Neural progenitor cell (in vitro differentiated cells): ENCODE results near the gene ACAA1.

ENCODE experiments used
- EZH2 ChIP-seq: fragments of 200-600 bp; sonication (generic); IDR thresholded peaks from 2 replicates; pipeline ENCODE4 v1.6.1; 2017; ENCODE audit warnings: antibody characterized with exemption, mild to moderate bottlenecking, moderate library complexity
- TF ChIP-seq, protein P1 (sequence below): fragments of 200-600 bp; sonication (generic); IDR thresholded peaks from 2 replicates; pipeline ENCODE4 v1.5.1; 2017; ENCODE audit warnings: antibody characterized with exemption, mild to moderate bottlenecking

DNA sequence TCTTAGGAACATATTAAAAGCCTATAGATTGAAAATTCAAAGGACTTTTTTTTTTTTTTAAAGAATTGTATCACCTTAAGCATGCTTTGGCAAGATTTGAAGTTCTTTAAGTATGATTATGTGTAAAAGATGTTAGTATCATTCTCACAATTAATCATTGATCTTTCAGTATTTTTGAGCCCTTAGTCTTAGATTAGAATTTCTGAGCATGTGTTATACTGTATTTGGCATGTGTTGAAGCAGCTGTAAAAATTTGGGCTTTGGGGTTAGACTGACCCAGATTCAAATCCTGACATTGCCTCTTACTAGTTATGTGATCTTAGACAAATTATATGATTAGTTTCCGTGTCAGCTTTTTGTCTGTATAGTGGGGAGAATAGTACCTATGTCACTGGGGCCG, 34.7 kb upstream of the ACAA1 start:
- TF ChIP-seq EZH2 = no peak
- TF ChIP-seq, protein P1, sequence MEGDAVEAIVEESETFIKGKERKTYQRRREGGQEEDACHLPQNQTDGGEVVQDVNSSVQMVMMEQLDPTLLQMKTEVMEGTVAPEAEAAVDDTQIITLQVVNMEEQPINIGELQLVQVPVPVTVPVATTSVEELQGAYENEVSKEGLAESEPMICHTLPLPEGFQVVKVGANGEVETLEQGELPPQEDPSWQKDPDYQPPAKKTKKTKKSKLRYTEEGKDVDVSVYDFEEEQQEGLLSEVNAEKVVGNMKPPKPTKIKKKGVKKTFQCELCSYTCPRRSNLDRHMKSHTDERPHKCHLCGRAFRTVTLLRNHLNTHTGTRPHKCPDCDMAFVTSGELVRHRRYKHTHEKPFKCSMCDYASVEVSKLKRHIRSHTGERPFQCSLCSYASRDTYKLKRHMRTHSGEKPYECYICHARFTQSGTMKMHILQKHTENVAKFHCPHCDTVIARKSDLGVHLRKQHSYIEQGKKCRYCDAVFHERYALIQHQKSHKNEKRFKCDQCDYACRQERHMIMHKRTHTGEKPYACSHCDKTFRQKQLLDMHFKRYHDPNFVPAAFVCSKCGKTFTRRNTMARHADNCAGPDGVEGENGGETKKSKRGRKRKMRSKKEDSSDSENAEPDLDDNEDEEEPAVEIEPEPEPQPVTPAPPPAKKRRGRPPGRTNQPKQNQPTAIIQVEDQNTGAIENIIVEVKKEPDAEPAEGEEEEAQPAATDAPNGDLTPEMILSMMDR = no peak
